Esophagus muscularis mucosa (tissue), 4 donors: ENCODE data around the gene CABLES1.

Source experiments
- CTCF ChIP-seq, 3 experiments: fragments of 200-600 bp in 2 of 3; fragments of 450-650 bp in 1 of 3; sonication (generic) in 2 of 3; IDR thresholded peaks; one replicate each; pipeline ENCODE4 v1.5.1; 2017 to 2019; ENCODE audit warnings: antibody characterized with exemption in 3 of 3, mild to moderate bottlenecking in 2 of 3, moderate library complexity in 1 of 3
- EP300 ChIP-seq: sonication (generic); formaldehyde crosslinking; IDR thresholded peaks from one replicate; pipeline ENCODE4 v1.6.1; 2017; ENCODE audit warnings: antibody characterized with exemption
- POLR2A ChIP-seq: fragments of 450-650 bp; IDR thresholded peaks from one replicate; pipeline ENCODE4 v1.6.1; 2017; ENCODE audit warnings: antibody characterized with exemption, moderate library complexity, mild to moderate bottlenecking, low read depth
- POLR2AphosphoS5 ChIP-seq, 2 donors: sonication (generic); formaldehyde crosslinking; IDR thresholded peaks; one replicate each; pipeline ENCODE4 v1.6.1; 2017; ENCODE audit warnings: antibody characterized with exemption in 2 of 2

- TF ChIP-seq POLR2A (no peak), POLR2AphosphoS5 (IDR thresholded peaks at IDR 0.05) (no peak), CTCF (IDR thresholded peaks at IDR 0.05) (no peak), EP300 (no peak)
Measured at GRCh38 chr18:23266717-23267446, 131.6 kb downstream of the CABLES1 start.
